Pancreas (tissue), 10 donors: ENCODE data around the gene PNPLA7. TPM values are rescaled to one million over a fixed set of nuclear protein-coding genes. Genes with fewer than 3 reads are reported as not detected.
A peak's percentile ranks its signal among the peaks of the same experiment; 100 is the strongest.

Source experiments
- ATAC-seq, 4 donors: fragments of 200-7000 bp; cut with Tn5 transposase; one replicate each; pipeline versions ENCODE4 v1.8.0 to v1.9.1; 2020; ENCODE audit warnings: mild to moderate bottlenecking in 4 of 4, moderate library complexity in 4 of 4
- DNase-seq, 6 donors: peaks; one replicate each; pipeline ENCODE4 v3.0.0-alpha.2; 2020
- FAIRE-seq: peaks from 2 replicates; lab custom pipeline; 2012; peaks lifted over from hg19 to GRCh38; lab: Jason Lieb, UNC
- H3K27ac ChIP-seq, 4 donors: fragments of 200-600 bp; sonication (generic); 1 replicate in 3 of 4; 2 replicates in 1 of 4; pipeline versions ENCODE4 v1.5.0 to v1.8.0; 2020
- H3K27me3 ChIP-seq, 4 donors: fragments of 200-600 bp; one replicate each; pipeline ENCODE4 v1.8.0; 2021
- H3K36me3 ChIP-seq, 3 donors: fragments of 200-600 bp; sonication (generic) in 1 of 3; one replicate each; pipeline versions ENCODE4 v1.5.0 to v1.8.0; 2020 to 2021
- H3K4me1 ChIP-seq, 3 donors: fragments of 200-600 bp; one replicate each; pipeline ENCODE4 v1.8.0; 2021
- H3K4me3 ChIP-seq, 4 donors: fragments of 200-600 bp; sonication (generic) in 2 of 4; one replicate each; pipeline versions ENCODE4 v1.5.0 to v1.8.0; 2020 to 2021
- H3K9me3 ChIP-seq, 4 donors: fragments of 200-600 bp; one replicate each; pipeline ENCODE4 v1.8.0; 2021
- WGBS, 2 donors: extraction: QIAGEN DNeasy Blood & Tissue Kit; methylation state at CpG; one replicate each; pipeline ENCODE4 v1.1.7; 2013; 5-methylcytosine and 5-hydroxymethylcytosine counted together
- intact Hi-C, 3 donors: fragments of 100-400 bp; cut with DNase I; formaldehyde crosslinking; loops; one replicate each; pipeline versions ENCODE4 v1.11.1 to v1.14.2; 2022
- polyA plus RNA-seq, 2 donors: library from polyadenylated mRNA; stranded (reverse); fragments of 200-250 nt; gene quantifications; one replicate each; pipeline ENCODE4 v1.2.3, GENCODE V29; 2013
- total RNA-seq, 6 donors: library from RNA; stranded (reverse); fragmentation: NEBNext Ultra II Directional in 4 of 6; extraction: Animal tissue kit (Norgen Biotek cat#: 25700) in 4 of 6; gene quantifications; one replicate each; pipeline versions ENCODE4 v1.2.1 to v1.2.4, GENCODE V29; 2021 to 2023
- TF ChIP-seq, protein P1 (sequence below), 4 donors: fragments of 200-600 bp; sonication (generic) in 3 of 4; IDR thresholded peaks; one replicate each; pipeline versions ENCODE4 v1.5.0 to v1.8.0; 2021; ENCODE audit warnings: antibody characterized with exemption in 4 of 4
- donor health status: healthy with polysubstance abuse.
- donor health status: DM: no; HTN: no; CAD: no; lungs with moderate emphysema.
- donor health status: DM: no; HTN: no; CAD: no.
- donor health status: control.
- donor health status: control.
- donor health status: Bipolar disorder and iron deficiency.
- donor health status: DM: yes; HTN: yes; CAD: no.
- donor health status: DM: no; HTN: no; CAD: no.
- donor health status: DM: no; HTN: no; CAD: no.
- donor health status: DM: yes; HTN: yes; CAD: no.

The PNPLA7 gene
- total and polyA plus RNA-seq, 8 donors, result 7.1 to 71.8 (median 18.0) TPM

DNA sequence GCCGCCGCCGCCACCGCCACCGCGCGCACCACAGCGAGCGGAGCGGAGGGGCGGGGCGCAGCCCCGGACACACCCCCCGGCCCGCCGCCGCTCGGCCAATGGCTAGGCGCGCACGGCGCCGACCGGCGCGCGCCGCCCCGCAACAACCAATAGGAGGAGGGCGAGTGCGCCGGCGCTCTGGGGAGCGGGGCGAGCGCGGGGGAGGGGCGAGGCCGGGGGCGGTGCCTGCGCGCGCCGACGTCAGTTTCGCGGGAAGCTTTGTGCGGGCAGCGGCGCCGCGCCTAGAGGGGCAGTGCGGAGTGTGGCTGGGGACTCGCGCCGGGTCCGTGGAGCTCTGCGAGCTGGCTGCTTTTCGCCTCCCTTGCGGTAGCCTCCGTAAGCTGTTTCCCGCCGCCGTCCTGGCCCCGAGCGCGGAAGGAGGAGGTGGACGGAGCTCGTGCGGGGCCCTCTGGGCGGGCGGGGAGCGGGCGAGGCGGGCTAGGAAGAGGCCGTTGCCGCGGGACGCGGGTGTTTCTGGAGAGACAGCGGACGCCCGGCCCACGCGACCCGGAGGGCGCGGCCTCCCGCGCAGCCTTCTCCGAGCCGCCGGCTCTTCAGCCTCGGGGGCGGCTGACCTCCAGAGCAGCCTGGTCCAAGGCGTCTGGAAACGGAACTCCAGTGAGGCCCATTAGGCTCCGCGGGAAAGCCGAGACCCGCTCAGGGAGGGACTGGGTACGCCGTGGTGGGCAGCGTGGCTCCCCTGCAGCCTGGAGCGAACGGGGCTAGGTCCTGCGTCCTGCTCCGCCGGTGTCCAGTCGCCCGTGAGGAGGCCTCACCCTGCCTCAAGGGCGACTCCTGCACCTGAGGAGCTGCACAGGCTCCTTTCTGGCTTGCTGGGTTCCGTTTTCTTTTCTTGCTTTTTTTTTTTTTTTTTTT, 40.5 kb upstream of the PNPLA7 start, which contains the start of gene ZMYND19:
Gene ZMYND19 (minus strand): TSS at position 44 of the 915 bp plus-strand sequence. CDS start 249 bp downstream, outside the sequence.
- no peaks in the 10 kb centered on the region for H3K27me3 ChIP-seq
- peaks cover 4 to 25% (median 11%) of the 10 kb centered on the region in 3 donors for H3K4me1 ChIP-seq
- H3K4me3 ChIP-seq, result peak within 1 kb of the TSS; percentile 42 to 86 (median 57)
- peak; percentile 88 to 97 (median 93) for ATAC-seq
- H3K36me3 ChIP-seq, result peaks cover 0 to 11% (median 7%) of the 10 kb centered on the region in 3 donors
- intact Hi-C loops, result no loop called here
- FAIRE-seq, result no peak
- DNase-seq, result peak; percentile 84 to 98 (median 93)
- peak within 1 kb of the TSS in 2 of 4 donors; percentile 3 to 46 for H3K27ac ChIP-seq
- TF ChIP-seq, protein P1, sequence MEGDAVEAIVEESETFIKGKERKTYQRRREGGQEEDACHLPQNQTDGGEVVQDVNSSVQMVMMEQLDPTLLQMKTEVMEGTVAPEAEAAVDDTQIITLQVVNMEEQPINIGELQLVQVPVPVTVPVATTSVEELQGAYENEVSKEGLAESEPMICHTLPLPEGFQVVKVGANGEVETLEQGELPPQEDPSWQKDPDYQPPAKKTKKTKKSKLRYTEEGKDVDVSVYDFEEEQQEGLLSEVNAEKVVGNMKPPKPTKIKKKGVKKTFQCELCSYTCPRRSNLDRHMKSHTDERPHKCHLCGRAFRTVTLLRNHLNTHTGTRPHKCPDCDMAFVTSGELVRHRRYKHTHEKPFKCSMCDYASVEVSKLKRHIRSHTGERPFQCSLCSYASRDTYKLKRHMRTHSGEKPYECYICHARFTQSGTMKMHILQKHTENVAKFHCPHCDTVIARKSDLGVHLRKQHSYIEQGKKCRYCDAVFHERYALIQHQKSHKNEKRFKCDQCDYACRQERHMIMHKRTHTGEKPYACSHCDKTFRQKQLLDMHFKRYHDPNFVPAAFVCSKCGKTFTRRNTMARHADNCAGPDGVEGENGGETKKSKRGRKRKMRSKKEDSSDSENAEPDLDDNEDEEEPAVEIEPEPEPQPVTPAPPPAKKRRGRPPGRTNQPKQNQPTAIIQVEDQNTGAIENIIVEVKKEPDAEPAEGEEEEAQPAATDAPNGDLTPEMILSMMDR (IDR thresholded peaks at IDR 0.05), result no peak
- 1% methylated on average over 58 to 113 of the region's 113 CpGs for WGBS, 2 donors
- no peaks in the 10 kb centered on the region for H3K9me3 ChIP-seq

GRCh38 chr9:137590123-137590468, 39.9 kb upstream of the PNPLA7 start:
- no peak for FAIRE-seq
- intact Hi-C loops, result no loop called here
- Histone ChIP-seq H3K4me1 (peaks cover 4 to 25% (median 11%) of the 10 kb centered on the region in 3 donors), H3K27ac (no peak overlapping the region), H3K4me3 (peak overlapping the region; percentile 38 to 86 (median 57)), H3K27me3 (no peaks in the 10 kb centered on the region), H3K36me3 (peaks cover 0 to 11% (median 7%) of the 10 kb centered on the region in 3 donors), H3K9me3 (no peaks in the 10 kb centered on the region)
- ATAC-seq, result no peak
- WGBS, 2 donors, result 0 to 1% methylated on average over 36 to 61 of the region's 61 CpGs
- DNase-seq, result no peak
- TF ChIP-seq, protein P1 (IDR thresholded peaks at IDR 0.05), result no peak

DNA sequence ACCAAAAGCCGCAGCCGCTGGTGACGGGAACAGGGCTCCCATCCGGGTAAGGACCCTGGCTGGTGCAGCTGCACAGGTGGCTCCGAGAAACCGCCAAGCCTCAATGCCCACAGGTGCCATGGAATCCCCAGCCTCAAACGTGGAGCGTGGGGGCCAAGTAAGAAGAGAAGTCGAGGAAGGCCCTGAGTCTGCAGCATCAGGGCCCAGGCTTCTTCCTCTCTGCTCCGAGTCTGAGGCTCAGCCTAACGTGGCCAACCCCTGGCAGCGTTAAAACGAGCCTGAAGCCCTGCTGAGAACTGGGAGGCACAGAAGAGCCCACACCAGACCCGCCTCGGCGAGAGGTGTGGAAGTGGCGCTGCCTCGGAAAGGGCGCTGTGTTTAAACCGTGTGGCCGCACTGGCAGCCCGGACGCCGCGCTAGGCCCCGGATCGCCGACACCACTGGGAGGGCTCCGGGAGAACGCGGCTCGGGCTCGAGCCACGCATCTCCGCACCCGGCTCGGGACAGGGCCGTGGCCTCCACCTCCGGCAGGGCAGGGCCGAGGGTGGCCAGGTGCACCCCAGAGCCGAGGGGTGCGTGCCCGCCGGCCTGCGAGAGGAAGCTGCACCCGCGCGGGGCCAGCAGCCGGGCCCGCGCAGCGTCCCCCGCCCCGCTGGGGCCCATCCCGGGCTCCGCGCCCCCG, 39.4 kb upstream of the PNPLA7 start:
- H3K27ac ChIP-seq, result no peak overlapping the region
- no peaks in the 10 kb centered on the region for H3K27me3 ChIP-seq
- intact Hi-C loops, result no loop called here
- DNase-seq (peak in 3 of 6 donors; percentile 53 to 82 (median 66)), ATAC-seq (no peak), FAIRE-seq (no peak)
- peaks cover 4 to 25% (median 11%) of the 10 kb centered on the region in 3 donors for H3K4me1 ChIP-seq
- 5 to 9% methylated on average over 40 to 58 of the region's 58 CpGs for whole genome bisulfite sequencing, 2 donors
- TF ChIP-seq, protein P1 (IDR thresholded peaks at IDR 0.05), result no peak
- no peaks in the 10 kb centered on the region for H3K9me3 ChIP-seq
- peaks cover 0 to 11% (median 7%) of the 10 kb centered on the region in 3 donors for H3K36me3 ChIP-seq
- peak overlapping the region; percentile 38 to 86 (median 57) for H3K4me3 ChIP-seq

DNA sequence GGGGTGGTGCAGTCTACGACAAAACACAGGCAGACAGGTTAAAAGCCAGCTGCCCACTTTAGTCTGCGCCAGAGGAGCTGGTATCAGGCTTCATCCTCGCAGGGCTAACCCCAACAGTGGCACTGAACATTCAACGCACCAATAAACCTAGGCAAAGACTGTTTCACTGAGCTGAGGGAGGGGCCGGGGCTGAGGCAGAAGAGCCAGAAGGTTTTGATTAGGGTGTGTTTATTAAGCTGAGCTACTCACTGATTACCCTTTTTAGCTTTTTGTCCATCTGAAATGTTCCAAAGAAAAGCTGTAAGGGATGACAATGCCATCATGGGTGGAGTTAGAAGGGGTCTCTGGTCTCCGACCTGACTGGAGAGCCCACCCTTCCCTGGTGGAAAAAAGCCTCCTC, 38.7 kb upstream of the PNPLA7 start:
- Histone ChIP-seq H3K4me1 (peaks cover 4 to 25% (median 11%) of the 10 kb centered on the region in 3 donors), H3K27ac (no peak overlapping the region), H3K4me3 (peak overlapping the region in 1 of 4 donors; percentile 86), H3K9me3 (no peaks in the 10 kb centered on the region), H3K27me3 (no peaks in the 10 kb centered on the region), H3K36me3 (peaks cover 0 to 11% (median 7%) of the 10 kb centered on the region in 3 donors)
- no peak for ATAC-seq
- intact Hi-C loops, result no loop called here
- WGBS, 2 donors, result 84 to 90% methylated on average over 6 of the region's 6 CpGs
- TF ChIP-seq, protein P1 (IDR thresholded peaks at IDR 0.05), result no peak
- no peak for FAIRE-seq
- DNase-seq, result peak in 1 of 6 donors; percentile 13
